ENCODE measurements around the gene RASSF4.

Gene RASSF4

GRCh38 chr10:44978213-44978569, 18.6 kb downstream of the RASSF4 start:
- TF ChIP-seq, protein P1, sequence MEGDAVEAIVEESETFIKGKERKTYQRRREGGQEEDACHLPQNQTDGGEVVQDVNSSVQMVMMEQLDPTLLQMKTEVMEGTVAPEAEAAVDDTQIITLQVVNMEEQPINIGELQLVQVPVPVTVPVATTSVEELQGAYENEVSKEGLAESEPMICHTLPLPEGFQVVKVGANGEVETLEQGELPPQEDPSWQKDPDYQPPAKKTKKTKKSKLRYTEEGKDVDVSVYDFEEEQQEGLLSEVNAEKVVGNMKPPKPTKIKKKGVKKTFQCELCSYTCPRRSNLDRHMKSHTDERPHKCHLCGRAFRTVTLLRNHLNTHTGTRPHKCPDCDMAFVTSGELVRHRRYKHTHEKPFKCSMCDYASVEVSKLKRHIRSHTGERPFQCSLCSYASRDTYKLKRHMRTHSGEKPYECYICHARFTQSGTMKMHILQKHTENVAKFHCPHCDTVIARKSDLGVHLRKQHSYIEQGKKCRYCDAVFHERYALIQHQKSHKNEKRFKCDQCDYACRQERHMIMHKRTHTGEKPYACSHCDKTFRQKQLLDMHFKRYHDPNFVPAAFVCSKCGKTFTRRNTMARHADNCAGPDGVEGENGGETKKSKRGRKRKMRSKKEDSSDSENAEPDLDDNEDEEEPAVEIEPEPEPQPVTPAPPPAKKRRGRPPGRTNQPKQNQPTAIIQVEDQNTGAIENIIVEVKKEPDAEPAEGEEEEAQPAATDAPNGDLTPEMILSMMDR (IDR thresholded peaks at IDR 0.05; ENCODE audit: insufficient read depth, low read length, poor library complexity, severe bottlenecking): no peak
- Histone ChIP-seq H3K36me3 (ENCODE audit: control insufficient read depth, insufficient read depth, low read length) (peaks cover 2% of the 10 kb centered on the region), H3K4me3 (replicated peaks; ENCODE audit: low read depth, low read length) (peak overlapping the region; percentile 28; the same call in 1 of the 2 replicates), H3K27me3 (replicated peaks; ENCODE audit: control insufficient read depth, insufficient read depth, low read length) (no peaks in the 10 kb centered on the region)
- no peak for DNase-seq (ENCODE audit: extremely low read depth, insufficient read length)

GRCh38 chr10:44978570-44979280, 19.1 kb downstream of the RASSF4 start, which contains the start of gene DEPP1:
Gene DEPP1, minus strand, starts transcription at chr10:44978809. Its CDS starts 779 bp downstream, at chr10:44978030.
- no peak for DNase-seq (ENCODE audit: extremely low read depth, insufficient read length)
- peak within 1 kb of the TSS; percentile 28; the same call in 1 of the 2 replicates for H3K4me3 ChIP-seq (replicated peaks; ENCODE audit: low read depth, low read length)
- TF ChIP-seq, protein P1 (IDR thresholded peaks at IDR 0.05; ENCODE audit: insufficient read depth, low read length, poor library complexity, severe bottlenecking): no peak

DNA sequence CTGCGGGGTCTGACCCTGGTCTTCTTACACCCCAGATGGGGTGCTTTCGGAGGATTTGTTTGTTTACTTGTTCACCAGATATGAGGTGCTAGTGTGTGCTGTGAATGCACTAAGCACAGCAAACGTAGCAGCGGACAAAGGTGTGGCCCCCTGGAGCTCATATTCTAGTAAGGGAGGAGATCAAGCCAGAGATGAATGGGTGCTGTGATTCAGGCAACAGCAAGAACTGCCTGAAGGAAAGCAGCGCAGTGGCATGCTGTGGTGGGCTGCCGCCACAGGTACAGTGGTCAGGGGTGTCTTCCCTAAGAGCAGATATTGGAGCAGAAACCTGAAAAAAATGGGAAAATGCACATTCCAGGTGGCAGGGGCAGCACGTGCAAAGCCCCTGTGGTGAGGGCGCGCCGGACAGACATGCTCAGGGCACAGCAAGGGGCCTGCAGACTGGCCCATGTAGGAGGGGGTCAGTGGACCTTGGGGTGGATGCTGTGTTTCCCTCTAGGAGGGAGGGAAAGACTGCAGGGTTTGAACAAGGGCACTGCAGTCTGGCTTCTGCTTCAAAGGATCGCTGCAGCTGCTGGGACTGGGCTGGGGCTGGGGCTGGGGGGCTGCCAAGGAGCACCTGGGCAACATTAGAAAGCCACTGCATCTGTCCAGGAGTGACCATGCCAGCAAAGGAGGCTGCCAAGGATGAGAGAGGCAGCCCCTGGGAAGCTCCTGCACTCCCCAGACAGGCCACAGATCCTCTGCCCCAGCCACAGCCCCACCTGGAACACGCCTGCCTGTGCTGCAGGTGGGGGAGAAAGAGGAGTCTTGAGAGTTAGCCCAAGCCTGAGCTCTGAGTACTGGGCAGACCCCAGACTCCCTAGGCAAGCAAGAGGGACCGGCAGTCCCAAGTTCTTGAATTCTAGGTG, 19.9 kb downstream of the RASSF4 start:
- Histone ChIP-seq H3K36me3 (ENCODE audit: control insufficient read depth, insufficient read depth, low read length) (peaks cover 6% of the 10 kb centered on the region), H3K4me3 (replicated peaks; ENCODE audit: low read depth, low read length) (no peak overlapping the region), H3K27me3 (replicated peaks; ENCODE audit: control insufficient read depth, insufficient read depth, low read length) (no peaks in the 10 kb centered on the region)
- no peak for DNase-seq (ENCODE audit: extremely low read depth, insufficient read length)
- TF ChIP-seq, protein P1 (IDR thresholded peaks at IDR 0.05; ENCODE audit: insufficient read depth, low read length, poor library complexity, severe bottlenecking): no peak

More at GRCh38 chr10:44978570-44979280, 19.1 kb downstream of the RASSF4 start, which contains the start of gene DEPP1:
- Histone ChIP-seq H3K36me3 (ENCODE audit: control insufficient read depth, insufficient read depth, low read length) (peaks cover 4% of the 10 kb centered on the region), H3K27me3 (replicated peaks; ENCODE audit: control insufficient read depth, insufficient read depth, low read length) (no peaks in the 10 kb centered on the region)

- H3K36me3 ChIP-seq (ENCODE audit: control insufficient read depth, insufficient read depth, low read length): peaks cover 12% of the 10 kb centered on the region
- no peak overlapping the region for H3K4me3 ChIP-seq (replicated peaks; ENCODE audit: low read depth, low read length)
- TF ChIP-seq, protein P1 (IDR thresholded peaks at IDR 0.05; ENCODE audit: insufficient read depth, low read length, poor library complexity, severe bottlenecking): no peak
- no peaks in the 10 kb centered on the region for H3K27me3 ChIP-seq (replicated peaks; ENCODE audit: control insufficient read depth, insufficient read depth, low read length)
- DNase-seq (ENCODE audit: extremely low read depth, insufficient read length): no peak
These were observed 20.9 kb downstream of the RASSF4 start for GRCh38 chr10:44980309-44981171.
